ENCODE results near the gene RASA1. TPM values are rescaled to one million over a fixed set of nuclear protein-coding genes. Genes with fewer than 3 reads are reported as not detected.
"Not testable (repeated sequence)": the region's sequence is repeated elsewhere in the genome, so short reads cannot be mapped to it uniquely, and the experiment has no call there.

Gene RASA1
- total RNA-seq, 1 experiment from 2014 or later: 23.9 TPM

DNA sequence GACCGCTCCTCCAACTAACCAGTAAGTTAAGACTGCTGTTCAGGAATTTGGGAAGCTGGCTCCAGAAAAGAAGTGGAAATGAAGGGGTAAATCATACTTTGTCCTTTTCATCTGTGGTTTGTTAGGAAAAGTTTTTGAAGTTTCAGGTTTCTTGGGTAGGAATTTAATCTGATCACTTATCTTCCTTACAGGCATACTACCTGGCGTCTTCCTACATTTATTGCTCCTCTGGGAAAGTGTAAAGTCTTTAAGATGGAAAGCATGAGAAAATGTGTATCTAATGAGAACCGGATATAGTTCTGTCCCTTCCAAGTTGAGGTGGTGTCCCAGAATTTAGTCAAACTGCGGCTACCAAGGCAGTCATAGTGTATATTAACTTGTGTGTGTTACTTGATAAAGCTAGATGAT is 1.3 kb downstream of the RASA1 start (continued):
- TF ChIP-seq, protein P1, sequence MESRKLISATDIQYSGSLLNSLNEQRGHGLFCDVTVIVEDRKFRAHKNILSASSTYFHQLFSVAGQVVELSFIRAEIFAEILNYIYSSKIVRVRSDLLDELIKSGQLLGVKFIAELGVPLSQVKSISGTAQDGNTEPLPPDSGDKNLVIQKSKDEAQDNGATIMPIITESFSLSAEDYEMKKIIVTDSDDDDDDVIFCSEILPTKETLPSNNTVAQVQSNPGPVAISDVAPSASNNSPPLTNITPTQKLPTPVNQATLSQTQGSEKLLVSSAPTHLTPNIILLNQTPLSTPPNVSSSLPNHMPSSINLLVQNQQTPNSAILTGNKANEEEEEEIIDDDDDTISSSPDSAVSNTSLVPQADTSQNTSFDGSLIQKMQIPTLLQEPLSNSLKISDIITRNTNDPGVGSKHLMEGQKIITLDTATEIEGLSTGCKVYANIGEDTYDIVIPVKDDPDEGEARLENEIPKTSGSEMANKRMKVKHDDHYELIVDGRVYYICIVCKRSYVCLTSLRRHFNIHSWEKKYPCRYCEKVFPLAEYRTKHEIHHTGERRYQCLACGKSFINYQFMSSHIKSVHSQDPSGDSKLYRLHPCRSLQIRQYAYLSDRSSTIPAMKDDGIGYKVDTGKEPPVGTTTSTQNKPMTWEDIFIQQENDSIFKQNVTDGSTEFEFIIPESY (IDR thresholded peaks at IDR 0.05; ENCODE audit: extremely low read depth, insufficient replicate concordance, low read length): no peak
- no peak for TF ChIP-seq SRF (IDR thresholded peaks at IDR 0.05; ENCODE audit: low read depth)

DNA sequence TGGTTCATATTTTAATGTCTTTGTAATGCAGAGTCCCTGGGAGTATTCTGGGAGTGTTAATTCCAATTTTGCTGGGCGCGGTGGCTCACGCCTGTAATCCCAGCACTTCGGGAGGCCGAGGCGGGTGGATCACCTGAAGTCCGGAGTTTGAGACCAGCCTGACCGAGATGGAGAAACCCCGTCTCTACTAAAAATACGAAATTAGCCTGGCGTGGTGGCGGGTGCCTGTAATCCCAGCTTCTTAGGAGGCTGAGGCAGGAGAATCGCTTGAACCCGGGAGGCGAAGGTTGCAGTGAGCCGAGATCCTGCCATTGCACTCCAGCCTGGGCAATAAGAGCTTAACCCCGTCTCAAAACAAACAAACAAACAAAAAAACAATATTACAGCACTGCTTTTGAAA is 3.2 kb downstream of the RASA1 start:
- RAD21 ChIA-PET (ENCODE audit: low non-redundant PET in 1 of 2, low total read pairs in 2 of 2, uncharacterized antibody in 2 of 2, unreplicated experiment in 2 of 2); H3K9me2 ChIP-seq (ENCODE audit: insufficient read depth); POLR2A ChIA-PET; BruUV-seq (replicated peaks); H3K9ac ChIP-seq (ENCODE audit: low read length); CTCF ChIA-PET; H2AFZ ChIP-seq (ENCODE audit: low read depth, low read length, poor library complexity, severe bottlenecking); H4K20me1 ChIP-seq (ENCODE audit: insufficient read depth); H3K9me3 ChIP-seq (ENCODE audit: control insufficient read depth in 1 of 2, insufficient read depth in 1 of 2, low read depth in 1 of 2, low read length in 2 of 2); H3K4me3 ChIP-seq (replicated peaks in 1 of 2; ENCODE audit: low read depth in 1 of 2, low read length in 2 of 2); H3K27ac ChIP-seq (ENCODE audit: low read depth, low read length); intact Hi-C loops (cut with micrococcal nuclease); H3K4me2 ChIP-seq (ENCODE audit: low read length); DNase-seq (ENCODE audit: low read depth, low spot score); H3K27me3 ChIP-seq (ENCODE audit: insufficient read depth, low read length); ATAC-seq; H3K36me3 ChIP-seq (ENCODE audit: control insufficient read depth in 1 of 2, insufficient read depth in 2 of 2, low read length in 2 of 2): not testable (repeated sequence)
- Histone ChIP-seq H3K4me1 (ENCODE audit: control insufficient read depth in 1 of 2, insufficient read depth in 2 of 2, low read length in 2 of 2) (peaks cover 5 to 16% of the 10 kb centered on the region in 2 experiments; a peak in 3 of 4 replicates), H3K79me2 (ENCODE audit: insufficient read depth, low read length) (peaks cover 75% of the 10 kb centered on the region)

- Histone ChIP-seq H3K4me1 (ENCODE audit: control insufficient read depth in 1 of 2, insufficient read depth in 2 of 2, low read length in 2 of 2) (no peaks in the 10 kb centered on the region), H2AFZ (ENCODE audit: low read depth, low read length, poor library complexity, severe bottlenecking) (no peak overlapping the region), H3K4me3 (replicated peaks in 1 of 2; ENCODE audit: low read depth in 1 of 2, low read length in 2 of 2) (no peak overlapping the region), H3K9me2 (ENCODE audit: insufficient read depth) (no peaks in the 10 kb centered on the region; the same call in 1 of the 2 replicates), H3K4me2 (ENCODE audit: low read length) (no peak overlapping the region), H3K79me2 (ENCODE audit: insufficient read depth, low read length) (peaks cover 82% of the 10 kb centered on the region), H4K20me1 (ENCODE audit: insufficient read depth) (no peaks in the 10 kb centered on the region), H3K27ac (ENCODE audit: low read depth, low read length) (no peak overlapping the region), H3K27me3 (ENCODE audit: insufficient read depth, low read length) (no peaks in the 10 kb centered on the region), H3K9me3 (ENCODE audit: control insufficient read depth in 1 of 2, insufficient read depth in 1 of 2, low read depth in 1 of 2, low read length in 2 of 2) (no peaks in the 10 kb centered on the region), H3K9ac (ENCODE audit: low read length) (no peak overlapping the region), H3K36me3 (ENCODE audit: control insufficient read depth in 1 of 2, insufficient read depth in 2 of 2, low read length in 2 of 2) (no peaks in the 10 kb centered on the region)
- no peak for ATAC-seq
- intact Hi-C loops (cut with micrococcal nuclease): no loop called here
- ChIA-PET CTCF (no interaction called here), RAD21 (ENCODE audit: low non-redundant PET in 1 of 2, low total read pairs in 2 of 2, uncharacterized antibody in 2 of 2, unreplicated experiment in 2 of 2) (interaction anchor here in 1 of 2 experiments (0.5 kb wide), 1 partner anchor 197 kb away, joined by 3 read pairs; no protein-coding TSS in a partner anchor), POLR2A (no interaction called here)
- no peak for DNase-seq (ENCODE audit: low read depth, low spot score)
- no TSS peak for BruUV-seq (replicated peaks)
- no peak for TF ChIP-seq CBX3 (IDR thresholded peaks at IDR 0.05; ENCODE audit: low read depth)
- no peak for TF ChIP-seq CTCF (IDR thresholded peaks at IDR 0.05 in 2 of 3, conservative IDR thresholded peaks at IDR 0.05 in 1 of 3; ENCODE audit: borderline replicate concordance in 1 of 3, insufficient read depth in 1 of 3, low read depth in 2 of 3, low read length in 2 of 3)
- TF ChIP-seq TCF7L2 (IDR thresholded peaks at IDR 0.05; ENCODE audit: borderline replicate concordance, extremely low read depth, insufficient read depth, insufficient read length): no peak
- no peak for TF ChIP-seq JUND (IDR thresholded peaks at IDR 0.05)
- no peak for TF ChIP-seq FOSL1 (IDR thresholded peaks at IDR 0.05; ENCODE audit: low read depth)
- TF ChIP-seq RAD21 (IDR thresholded peaks at IDR 0.05; ENCODE audit: low read depth): no peak
- TF ChIP-seq, protein P1 (IDR thresholded peaks at IDR 0.05; ENCODE audit: extremely low read depth, insufficient replicate concordance, low read length): no peak
- no peak for TF ChIP-seq ZFX (IDR thresholded peaks at IDR 0.05)
- TF ChIP-seq YY1 (IDR thresholded peaks at IDR 0.05; ENCODE audit: extremely low read depth, insufficient replicate concordance, low read depth, low read length): no peak
- no peak for TF ChIP-seq SP1 (IDR thresholded peaks at IDR 0.05; ENCODE audit: low read depth)
Observed at GRCh38 chr5:87276655-87277054, 9.0 kb downstream of the RASA1 start.

Data from HCT116 (cell line).